Stimulated activated memory B cell treated with anti-CD40 and anti-IgM and Interleukin-4, amounts not matched to agents 10 μg/mL and 1 μg/mL and 100 μg/mL, for 72 hours (primary cell): ENCODE results near the gene ZC3H8.
"Not testable (repeated sequence)": the region's sequence is repeated elsewhere in the genome, so short reads cannot be mapped to it uniquely, and the experiment has no call there.

Experiments used
- ATAC-seq: fragments of 150-1000 bp; cut with Tn5 transposase; 2 replicates; pipeline ENCODE4 v1.10.0; 2021
- H3K27ac Mint-ChIP-seq: one replicate; pipeline ENCODE4 v1.8.0; 2022; ENCODE audit warnings: mild to moderate bottlenecking, mixed read lengths
- H3K27me3 Mint-ChIP-seq: one replicate; pipeline ENCODE4 v1.8.0; 2022; ENCODE audit warnings: mixed read lengths
- H3K36me3 Mint-ChIP-seq: one replicate; pipeline ENCODE4 v1.8.0; 2022; ENCODE audit warnings: mixed read lengths
- H3K4me1 Mint-ChIP-seq: one replicate; pipeline ENCODE4 v1.8.0; 2022; ENCODE audit warnings: mixed read lengths
- H3K4me3 Mint-ChIP-seq: one replicate; pipeline ENCODE4 v1.8.0; 2022; ENCODE audit warnings: mild to moderate bottlenecking, moderate library complexity, mixed read lengths
- H3K9me3 Mint-ChIP-seq: one replicate; pipeline ENCODE4 v1.8.0; 2022; ENCODE audit warnings: mixed read lengths

Gene ZC3H8

GRCh38 chr2:112254466-112255240 is at the start of gene ZC3H8:
ZC3H8 (minus strand) TSS chr2:112255042; CDS start chr2:112254981, 61 bp downstream.
- peaks cover 11% of the 10 kb centered on the region for H3K4me1 Mint-ChIP-seq
- no peaks in the 10 kb centered on the region for H3K9me3 Mint-ChIP-seq
- peaks cover 4% of the 10 kb centered on the region for H3K36me3 Mint-ChIP-seq
- H3K4me3 Mint-ChIP-seq, result no peak within 1 kb of the TSS
- H3K27ac Mint-ChIP-seq, result no peak within 1 kb of the TSS
- H3K27me3 Mint-ChIP-seq, result no peaks in the 10 kb centered on the region
- peak; percentile 96 for ATAC-seq

- Mint-ChIP-seq H3K36me3 (peaks cover 44% of the 10 kb centered on the region), H3K4me3 (no peak overlapping the region), H3K9me3 (peaks cover 4% of the 10 kb centered on the region), H3K27ac (peak overlapping the region; percentile 77), H3K27me3 (no peaks in the 10 kb centered on the region), H3K4me1 (no peaks in the 10 kb centered on the region)
- ATAC-seq, result peak; percentile 64
These were observed 49.6 kb upstream of the ZC3H8 start for GRCh38 chr2:112304298-112304941.

GRCh38 chr2:112301973-112302372 is 47.1 kb upstream of the ZC3H8 start:
- peaks cover 4% of the 10 kb centered on the region for H3K9me3 Mint-ChIP-seq
- H3K36me3 Mint-ChIP-seq, result peaks cover 38% of the 10 kb centered on the region
- no peak overlapping the region for H3K27ac Mint-ChIP-seq
- no peak overlapping the region for H3K4me3 Mint-ChIP-seq
- peaks cover under 1% of the 10 kb centered on the region for H3K4me1 Mint-ChIP-seq
- no peaks in the 10 kb centered on the region for H3K27me3 Mint-ChIP-seq
- no peak for ATAC-seq

- no peaks in the 10 kb centered on the region for H3K27me3 Mint-ChIP-seq
- peaks cover 38% of the 10 kb centered on the region for H3K36me3 Mint-ChIP-seq
- peak overlapping the region; percentile 47 for H3K27ac Mint-ChIP-seq
- peaks cover 6% of the 10 kb centered on the region for H3K4me1 Mint-ChIP-seq
- no peak for ATAC-seq
- peaks cover 4% of the 10 kb centered on the region for H3K9me3 Mint-ChIP-seq
- no peak overlapping the region for H3K4me3 Mint-ChIP-seq
These were observed 46.3 kb upstream of the ZC3H8 start for GRCh38 chr2:112301171-112301584.

GRCh38 chr2:112296407-112296806 is 41.6 kb upstream of the ZC3H8 start:
- H3K27me3 Mint-ChIP-seq, result no peaks in the 10 kb centered on the region
- peaks cover 4% of the 10 kb centered on the region for H3K9me3 Mint-ChIP-seq
- H3K27ac Mint-ChIP-seq, result no peak overlapping the region
- H3K4me1 Mint-ChIP-seq, result peaks cover 6% of the 10 kb centered on the region
- ATAC-seq, result no peak
- peaks cover 18% of the 10 kb centered on the region for H3K36me3 Mint-ChIP-seq
- no peak overlapping the region for H3K4me3 Mint-ChIP-seq

- no peak overlapping the region for H3K27ac Mint-ChIP-seq
- H3K4me3 Mint-ChIP-seq, result no peak overlapping the region
- no peaks in the 10 kb centered on the region for H3K27me3 Mint-ChIP-seq
- H3K9me3 Mint-ChIP-seq, result peaks cover 4% of the 10 kb centered on the region
- peaks cover 10% of the 10 kb centered on the region for H3K36me3 Mint-ChIP-seq
- H3K4me1 Mint-ChIP-seq, result peaks cover 6% of the 10 kb centered on the region
- no peak for ATAC-seq
These were observed 40.7 kb upstream of the ZC3H8 start for GRCh38 chr2:112295407-112296078.

- Mint-ChIP-seq H3K27me3 (no peaks in the 10 kb centered on the region), H3K4me3 (no peak overlapping the region), H3K4me1 (peaks cover 6% of the 10 kb centered on the region), H3K36me3 (no peaks in the 10 kb centered on the region), H3K27ac (no peak overlapping the region), H3K9me3 (no peaks in the 10 kb centered on the region)
- no peak for ATAC-seq
These were observed 39.0 kb upstream of the ZC3H8 start for GRCh38 chr2:112293636-112294401.

GRCh38 chr2:112290648-112291047 is 35.8 kb upstream of the ZC3H8 start:
- H3K27me3 Mint-ChIP-seq, result no peaks in the 10 kb centered on the region
- H3K4me1 Mint-ChIP-seq, result no peaks in the 10 kb centered on the region
- H3K27ac Mint-ChIP-seq, result no peak overlapping the region
- no peaks in the 10 kb centered on the region for H3K36me3 Mint-ChIP-seq
- ATAC-seq, result no peak
- no peak overlapping the region for H3K4me3 Mint-ChIP-seq
- no peaks in the 10 kb centered on the region for H3K9me3 Mint-ChIP-seq

GRCh38 chr2:112290088-112290487 is 35.2 kb upstream of the ZC3H8 start:
- ATAC-seq, result no peak
- Mint-ChIP-seq H3K4me1 (no peaks in the 10 kb centered on the region), H3K27me3 (no peaks in the 10 kb centered on the region), H3K27ac (no peak overlapping the region), H3K36me3 (no peaks in the 10 kb centered on the region), H3K4me3 (no peak overlapping the region), H3K9me3 (no peaks in the 10 kb centered on the region)

GRCh38 chr2:112283535-112283934 is 28.7 kb upstream of the ZC3H8 start:
- not testable (repeated sequence) for H3K36me3 Mint-ChIP-seq, H3K9me3 Mint-ChIP-seq, H3K27ac Mint-ChIP-seq, ATAC-seq, H3K4me3 Mint-ChIP-seq, H3K27me3 Mint-ChIP-seq
- H3K4me1 Mint-ChIP-seq, result peaks cover 24% of the 10 kb centered on the region

- not testable (repeated sequence) for ATAC-seq, H3K9me3 Mint-ChIP-seq, H3K4me3 Mint-ChIP-seq, H3K36me3 Mint-ChIP-seq, H3K27me3 Mint-ChIP-seq, H3K27ac Mint-ChIP-seq
- H3K4me1 Mint-ChIP-seq, result peaks cover 24% of the 10 kb centered on the region
These were observed 27.2 kb upstream of the ZC3H8 start for GRCh38 chr2:112282066-112282465.

- Mint-ChIP-seq H3K27me3 (no peaks in the 10 kb centered on the region), H3K36me3 (no peaks in the 10 kb centered on the region), H3K4me1 (peaks cover 19% of the 10 kb centered on the region), H3K9me3 (no peaks in the 10 kb centered on the region), H3K27ac (no peak overlapping the region), H3K4me3 (no peak overlapping the region)
- ATAC-seq, result no peak
These were observed 22.9 kb upstream of the ZC3H8 start for GRCh38 chr2:112277596-112278220.

- Mint-ChIP-seq H3K4me1 (peaks cover 17% of the 10 kb centered on the region), H3K4me3 (no peak overlapping the region), H3K27ac (peak overlapping the region; percentile 99), H3K9me3 (no peaks in the 10 kb centered on the region), H3K27me3 (no peaks in the 10 kb centered on the region), H3K36me3 (no peaks in the 10 kb centered on the region)
- no peak for ATAC-seq
These were observed 22.1 kb upstream of the ZC3H8 start for GRCh38 chr2:112276954-112277353.

- peak overlapping the region; percentile 99 for H3K27ac Mint-ChIP-seq
- peak overlapping the region; percentile 93 for H3K4me3 Mint-ChIP-seq
- peak; percentile 84 for ATAC-seq
- H3K27me3 Mint-ChIP-seq, result no peaks in the 10 kb centered on the region
- H3K9me3 Mint-ChIP-seq, result no peaks in the 10 kb centered on the region
- peaks cover 10% of the 10 kb centered on the region for H3K4me1 Mint-ChIP-seq
- H3K36me3 Mint-ChIP-seq, result no peaks in the 10 kb centered on the region
These were observed 21.3 kb upstream of the ZC3H8 start for GRCh38 chr2:112275887-112276773.
